Lung (tissue), 12 donors: ENCODE results near the gene FAM180B. TPM values are rescaled to one million over a fixed set of nuclear protein-coding genes. Genes with fewer than 3 reads are reported as not detected.
A peak's percentile ranks its signal among the peaks of the same experiment; 100 is the strongest.

ENCODE experiments used
- ATAC-seq: fragments of 200-7000 bp; cut with Tn5 transposase; one replicate; pipeline ENCODE4 v1.9.1; 2020; ENCODE audit warnings: moderate number of reproducible peaks; ENCODE audit not compliant: insufficient read depth, low FRiP score
- DNase-seq, 3 donors: peaks; one replicate each; pipeline ENCODE4 v3.0.0-alpha.2; 2013 to 2017
- H3K27ac ChIP-seq, 2 donors: one replicate each; pipeline ENCODE4 v1.5.1; 2013; ENCODE audit warnings: mild to moderate bottlenecking in 2 of 2, moderate library complexity in 2 of 2, control low read depth in 1 of 2, inconsistent platforms in 1 of 2, low read depth in 1 of 2, low read length in 1 of 2
- H3K27me3 ChIP-seq, 3 donors: one replicate each; pipeline ENCODE4 v1.5.1; 2013; ENCODE audit warnings: low read length in 2 of 3; ENCODE audit not compliant: control insufficient read depth in 3 of 3, insufficient read depth in 3 of 3
- H3K36me3 ChIP-seq, 4 donors: one replicate each; pipeline ENCODE4 v1.5.1; 2013; ENCODE audit warnings: low read length in 4 of 4, mild to moderate bottlenecking in 1 of 4, moderate library complexity in 1 of 4; ENCODE audit not compliant: control insufficient read depth in 4 of 4, insufficient read depth in 4 of 4
- H3K4me1 ChIP-seq, 5 donors: one replicate each; pipeline ENCODE4 v1.5.1; 2013; ENCODE audit warnings: low read length in 5 of 5, mild to moderate bottlenecking in 2 of 5, moderate library complexity in 1 of 5; ENCODE audit not compliant: control insufficient read depth in 5 of 5, insufficient read depth in 5 of 5
- H3K4me3 ChIP-seq: one replicate; pipeline ENCODE4 v1.5.1; 2013; ENCODE audit warnings: mild to moderate bottlenecking, control low read depth, moderate library complexity
- H3K9ac ChIP-seq, 2 donors: one replicate each; pipeline ENCODE4 v1.5.1; 2013; ENCODE audit warnings: low read length in 2 of 2, control low read depth in 1 of 2; ENCODE audit not compliant: insufficient read depth in 1 of 2
- H3K9me3 ChIP-seq, 4 donors: one replicate each; pipeline ENCODE4 v1.5.1; 2013; ENCODE audit warnings: low read length in 3 of 4, mild to moderate bottlenecking in 1 of 4, moderate library complexity in 1 of 4; ENCODE audit not compliant: control insufficient read depth in 4 of 4, insufficient read depth in 3 of 4
- WGBS, 2 donors: extraction: QIAGEN DNeasy Blood & Tissue Kit; methylation state at CpG; one replicate each; pipeline ENCODE4 v1.1.7; 2013; 5-methylcytosine and 5-hydroxymethylcytosine counted together
- polyA plus RNA-seq, 2 donors: library from polyadenylated mRNA; stranded (reverse); fragments of 200-250 nt; gene quantifications; one replicate each; pipeline ENCODE4 v1.2.1, GENCODE V29; 2013
- total RNA-seq, 2 donors: library from RNA; depleted of rRNA in 1 of 2; stranded (reverse); fragments of >200 nt in 1 of 2; gene quantifications; one replicate each; pipeline ENCODE4 v1.2.1, GENCODE V29; 2014 to 2021
- TF ChIP-seq, protein P1 (sequence below): IDR thresholded peaks from 2 replicates; pipeline ENCODE4 v1.5.1; 2012; ENCODE audit warnings: mild to moderate bottlenecking; ENCODE audit errors: control extremely low read depth, extremely low read depth
- donor health status: control.
- donor health status: control.
- donor health status: Bipolar disorder and iron deficiency.
- donor health status: healthy.
- donor health status: DM: yes; HTN: yes; CAD: no.

Gene FAM180B
- total and polyA plus RNA-seq, 4 donors = 0.05 to 0.34 (median 0.10) TPM; not detected in 1

DNA sequence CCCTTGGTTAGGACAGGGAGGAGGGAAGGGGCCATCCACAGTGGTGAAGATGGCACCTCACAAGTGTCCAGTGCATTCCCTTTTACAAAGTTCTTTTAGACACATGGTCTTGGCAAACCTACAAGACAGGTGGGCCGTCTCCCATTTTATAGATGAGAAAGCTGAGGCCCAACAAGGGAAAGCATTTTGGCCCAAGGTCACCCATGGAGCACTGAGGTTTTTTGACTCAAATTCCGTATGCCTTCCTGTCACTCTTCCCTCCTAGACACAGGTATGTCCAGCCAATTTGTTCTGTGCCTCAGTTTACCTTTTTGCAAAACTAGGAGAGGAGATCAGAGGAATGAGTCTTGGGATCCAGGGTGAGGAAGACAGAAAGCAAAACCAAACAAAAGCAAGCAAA lies 6.5 kb downstream of the FAM180B start:
- H3K27me3 ChIP-seq = peaks cover 0 to 23% (median 12%) of the 10 kb centered on the region in 3 donors
- no peak for ATAC-seq
- 54 to 69% methylated on average over 2 of the region's 2 CpGs for WGBS, 2 donors

DNA sequence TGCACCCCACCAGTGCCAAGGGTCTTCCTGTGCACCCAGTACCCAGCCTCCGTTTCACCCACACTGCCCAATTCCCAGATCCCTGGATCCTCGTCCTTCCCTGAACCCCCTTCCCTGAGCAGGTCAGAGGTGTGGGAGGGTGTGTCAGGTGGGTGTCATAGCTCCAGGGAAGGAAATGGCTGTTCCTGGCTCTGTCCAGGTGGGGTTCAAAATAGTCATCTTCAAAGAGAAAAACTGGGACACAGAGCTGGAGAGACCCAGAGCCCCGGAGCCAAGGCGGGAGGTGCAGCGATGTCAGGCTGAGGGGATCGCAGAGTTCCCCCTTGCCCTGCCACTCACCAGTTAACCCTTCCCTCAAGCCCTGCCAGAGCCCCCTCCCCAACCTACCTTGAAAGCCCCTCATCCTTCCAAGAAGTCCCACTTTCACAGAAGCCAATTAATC lies 7.0 kb downstream of the FAM180B start:
- TF ChIP-seq, protein P1, sequence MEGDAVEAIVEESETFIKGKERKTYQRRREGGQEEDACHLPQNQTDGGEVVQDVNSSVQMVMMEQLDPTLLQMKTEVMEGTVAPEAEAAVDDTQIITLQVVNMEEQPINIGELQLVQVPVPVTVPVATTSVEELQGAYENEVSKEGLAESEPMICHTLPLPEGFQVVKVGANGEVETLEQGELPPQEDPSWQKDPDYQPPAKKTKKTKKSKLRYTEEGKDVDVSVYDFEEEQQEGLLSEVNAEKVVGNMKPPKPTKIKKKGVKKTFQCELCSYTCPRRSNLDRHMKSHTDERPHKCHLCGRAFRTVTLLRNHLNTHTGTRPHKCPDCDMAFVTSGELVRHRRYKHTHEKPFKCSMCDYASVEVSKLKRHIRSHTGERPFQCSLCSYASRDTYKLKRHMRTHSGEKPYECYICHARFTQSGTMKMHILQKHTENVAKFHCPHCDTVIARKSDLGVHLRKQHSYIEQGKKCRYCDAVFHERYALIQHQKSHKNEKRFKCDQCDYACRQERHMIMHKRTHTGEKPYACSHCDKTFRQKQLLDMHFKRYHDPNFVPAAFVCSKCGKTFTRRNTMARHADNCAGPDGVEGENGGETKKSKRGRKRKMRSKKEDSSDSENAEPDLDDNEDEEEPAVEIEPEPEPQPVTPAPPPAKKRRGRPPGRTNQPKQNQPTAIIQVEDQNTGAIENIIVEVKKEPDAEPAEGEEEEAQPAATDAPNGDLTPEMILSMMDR = no peak
- H3K4me1 ChIP-seq = peaks cover 0 to 24% (median 5%) of the 10 kb centered on the region in 5 donors
- no peak overlapping the region for H3K9ac ChIP-seq
- ATAC-seq (no peak), DNase-seq (no peak)
- no peak overlapping the region for H3K4me3 ChIP-seq
- WGBS, 2 donors = 2 to 11% methylated on average over 6 of the region's 6 CpGs
- peaks cover 0 to 23% (median 12%) of the 10 kb centered on the region in 3 donors for H3K27me3 ChIP-seq
- H3K9me3 ChIP-seq = peaks cover 0 to 4% (median 0%) of the 10 kb centered on the region in 4 donors
- H3K27ac ChIP-seq = no peak overlapping the region
- H3K36me3 ChIP-seq = peaks cover 0 to 2% (median 0%) of the 10 kb centered on the region in 4 donors

More for the DNA sequence above, 6.5 kb downstream of the FAM180B start:
- no peak for DNase-seq
- H3K4me1 ChIP-seq = peaks cover 0 to 24% (median 5%) of the 10 kb centered on the region in 5 donors
- peaks cover 0 to 3% (median 0%) of the 10 kb centered on the region in 4 donors for H3K36me3 ChIP-seq
- TF ChIP-seq, protein P1 = no peak
- no peak overlapping the region for H3K27ac ChIP-seq
- H3K4me3 ChIP-seq = no peak overlapping the region
- peaks cover 0 to 4% (median 0%) of the 10 kb centered on the region in 4 donors for H3K9me3 ChIP-seq
- H3K9ac ChIP-seq = no peak overlapping the region

DNA sequence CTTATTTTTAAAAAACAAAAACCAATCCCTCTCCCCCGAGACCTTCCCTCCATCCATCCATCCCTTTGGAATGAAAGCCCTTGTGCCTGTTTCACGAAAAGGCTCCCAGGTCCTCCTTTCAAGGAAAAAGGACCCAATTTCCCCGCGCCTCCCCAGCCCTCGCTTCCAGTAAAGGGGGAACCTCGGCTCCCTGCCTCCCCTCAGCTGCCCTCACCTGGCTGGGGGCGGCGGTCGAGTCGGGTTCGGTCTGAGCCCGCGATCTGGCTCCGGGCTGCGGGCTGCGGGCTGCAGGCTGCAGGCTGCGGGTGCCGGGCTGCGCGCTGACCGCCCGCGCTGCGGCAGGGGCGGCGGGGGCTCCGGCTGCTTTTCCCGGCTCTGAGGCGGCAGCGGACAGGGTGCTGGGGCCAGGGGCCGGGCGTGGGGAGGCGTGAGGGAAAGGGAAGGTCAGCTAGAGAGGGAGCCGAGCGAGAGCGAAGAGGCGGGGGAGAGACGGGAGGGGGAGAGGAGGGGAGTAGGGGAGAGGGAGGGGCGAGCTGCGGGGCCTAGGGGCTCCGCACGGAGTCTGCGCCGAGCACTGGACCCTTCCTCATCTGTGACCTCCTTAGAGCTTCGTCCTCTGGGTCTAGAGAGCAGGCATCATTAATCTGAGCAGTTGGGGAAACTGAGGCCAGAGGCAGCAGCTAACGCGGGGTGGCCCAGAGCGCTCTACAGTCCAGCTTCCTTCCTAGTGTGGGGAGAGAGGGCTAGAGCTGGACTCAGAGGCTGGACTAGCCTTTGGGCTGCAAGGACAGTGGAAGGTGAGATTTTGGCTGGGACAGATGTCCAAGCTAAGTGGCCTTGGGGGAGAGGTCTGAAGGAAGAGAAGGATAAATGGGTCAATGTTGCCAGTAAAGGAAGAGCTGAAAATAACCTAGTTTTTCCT lies 7.7 kb downstream of the FAM180B start, which contains the start of gene C1QTNF4:
Gene C1QTNF4 (minus strand): TSS at position 478 of the 922 bp plus-strand sequence. CDS start 3,601 bp downstream, outside the sequence.
- ATAC-seq = no peak
- no peaks in the 10 kb centered on the region for H3K36me3 ChIP-seq
- no peak within 1 kb of the TSS for H3K9ac ChIP-seq

More for the DNA sequence above, 7.7 kb downstream of the FAM180B start, which contains the start of gene C1QTNF4:
- peaks cover 0 to 4% (median 0%) of the 10 kb centered on the region in 4 donors for H3K9me3 ChIP-seq
- TF ChIP-seq, protein P1 = no peak
- peaks cover 0 to 23% (median 12%) of the 10 kb centered on the region in 3 donors for H3K27me3 ChIP-seq
- 4 to 5% methylated on average over 38 to 48 of the region's 48 CpGs for WGBS, 2 donors
- H3K4me3 ChIP-seq = no peak within 1 kb of the TSS
- peaks cover 0 to 18% (median 5%) of the 10 kb centered on the region in 5 donors for H3K4me1 ChIP-seq
- H3K27ac ChIP-seq = no peak within 1 kb of the TSS
- DNase-seq = peak in 2 of 3 donors; percentile 36 to 47
